ENCODE data around the gene EPHA3.

- TF ChIP-seq MAX (IDR thresholded peaks at IDR 0.05) (no peak), MAZ (IDR thresholded peaks at IDR 0.05; ENCODE audit: borderline replicate concordance, low read depth, low read length) (no peak), CTCF (IDR thresholded peaks at IDR 0.05) (no peak), POLR2AphosphoS2 (conservative IDR thresholded peaks at IDR 0.05; ENCODE audit: low read length) (no peak), POLR2A (IDR thresholded peaks at IDR 0.05; ENCODE audit: low read length) (no peak), TFCP2L1 (CRISPR knock-in tag; IDR thresholded peaks at IDR 0.05) (no peak), EP300 (IDR thresholded peaks at IDR 0.05) (no peak), RFX5 (IDR thresholded peaks at IDR 0.05) (no peak), SMC3 (IDR thresholded peaks at IDR 0.05) (no peak), JUN (IDR thresholded peaks at IDR 0.05) (no peak), REST (IDR thresholded peaks at IDR 0.05) (no peak), ZSCAN20 (CRISPR knock-in tag; IDR thresholded peaks at IDR 0.05) (no peak)
Measured at GRCh38 chr3:89108291-89108550, 800 bp downstream of the EPHA3 start.

All from A549 (cell line).